Measurements from ENCODE around the gene PAFAH1B2. TPM values are rescaled to one million over a fixed set of nuclear protein-coding genes. Genes with fewer than 3 reads are reported as not detected.

PAFAH1B2 gene
- polyA plus RNA-seq, 1 experiment, result 51.2 TPM

DNA sequence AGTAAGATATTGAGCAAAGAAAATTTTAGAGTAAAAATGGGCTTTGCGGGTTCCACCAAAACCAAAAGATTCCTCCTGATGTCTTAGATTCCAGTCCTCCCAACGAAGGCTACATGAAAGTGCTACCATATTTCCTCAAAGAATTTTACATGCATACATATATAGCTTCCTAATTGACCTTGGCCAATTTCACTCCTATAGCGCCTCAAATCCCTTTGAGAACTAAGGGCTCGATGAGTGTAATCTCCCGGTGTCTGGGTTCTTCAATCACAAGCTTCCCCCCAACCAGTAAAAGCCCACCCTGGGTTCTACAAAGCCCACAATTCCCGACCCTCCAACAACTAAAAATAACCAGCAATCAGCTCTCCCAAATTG is 47.1 kb upstream of the PAFAH1B2 start:
- Histone ChIP-seq H3K27me3 (ENCODE audit: control insufficient read depth, insufficient read depth, low read length) (no peaks in the 10 kb centered on the region), H3K4me3 (ENCODE audit: low read depth, low read length) (peak overlapping the region; percentile 82), H3K36me3 (ENCODE audit: control insufficient read depth, insufficient read depth, low read length) (no peaks in the 10 kb centered on the region)
- ChIA-PET POLR2A (no interaction called here), CTCF (interaction anchor here (0.8 to 3.8 kb wide), 6 partner anchors 14 to 305 kb away, joined by 3 to 41 read pairs (median 4); partner anchors contain the start of gene APOA5)
- TF ChIP-seq, protein P1, sequence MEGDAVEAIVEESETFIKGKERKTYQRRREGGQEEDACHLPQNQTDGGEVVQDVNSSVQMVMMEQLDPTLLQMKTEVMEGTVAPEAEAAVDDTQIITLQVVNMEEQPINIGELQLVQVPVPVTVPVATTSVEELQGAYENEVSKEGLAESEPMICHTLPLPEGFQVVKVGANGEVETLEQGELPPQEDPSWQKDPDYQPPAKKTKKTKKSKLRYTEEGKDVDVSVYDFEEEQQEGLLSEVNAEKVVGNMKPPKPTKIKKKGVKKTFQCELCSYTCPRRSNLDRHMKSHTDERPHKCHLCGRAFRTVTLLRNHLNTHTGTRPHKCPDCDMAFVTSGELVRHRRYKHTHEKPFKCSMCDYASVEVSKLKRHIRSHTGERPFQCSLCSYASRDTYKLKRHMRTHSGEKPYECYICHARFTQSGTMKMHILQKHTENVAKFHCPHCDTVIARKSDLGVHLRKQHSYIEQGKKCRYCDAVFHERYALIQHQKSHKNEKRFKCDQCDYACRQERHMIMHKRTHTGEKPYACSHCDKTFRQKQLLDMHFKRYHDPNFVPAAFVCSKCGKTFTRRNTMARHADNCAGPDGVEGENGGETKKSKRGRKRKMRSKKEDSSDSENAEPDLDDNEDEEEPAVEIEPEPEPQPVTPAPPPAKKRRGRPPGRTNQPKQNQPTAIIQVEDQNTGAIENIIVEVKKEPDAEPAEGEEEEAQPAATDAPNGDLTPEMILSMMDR (IDR thresholded peaks at IDR 0.05; ENCODE audit: insufficient read depth, low read depth, low read length), result no peak
- no peak for DNase-seq (ENCODE audit: low read depth)

DNA sequence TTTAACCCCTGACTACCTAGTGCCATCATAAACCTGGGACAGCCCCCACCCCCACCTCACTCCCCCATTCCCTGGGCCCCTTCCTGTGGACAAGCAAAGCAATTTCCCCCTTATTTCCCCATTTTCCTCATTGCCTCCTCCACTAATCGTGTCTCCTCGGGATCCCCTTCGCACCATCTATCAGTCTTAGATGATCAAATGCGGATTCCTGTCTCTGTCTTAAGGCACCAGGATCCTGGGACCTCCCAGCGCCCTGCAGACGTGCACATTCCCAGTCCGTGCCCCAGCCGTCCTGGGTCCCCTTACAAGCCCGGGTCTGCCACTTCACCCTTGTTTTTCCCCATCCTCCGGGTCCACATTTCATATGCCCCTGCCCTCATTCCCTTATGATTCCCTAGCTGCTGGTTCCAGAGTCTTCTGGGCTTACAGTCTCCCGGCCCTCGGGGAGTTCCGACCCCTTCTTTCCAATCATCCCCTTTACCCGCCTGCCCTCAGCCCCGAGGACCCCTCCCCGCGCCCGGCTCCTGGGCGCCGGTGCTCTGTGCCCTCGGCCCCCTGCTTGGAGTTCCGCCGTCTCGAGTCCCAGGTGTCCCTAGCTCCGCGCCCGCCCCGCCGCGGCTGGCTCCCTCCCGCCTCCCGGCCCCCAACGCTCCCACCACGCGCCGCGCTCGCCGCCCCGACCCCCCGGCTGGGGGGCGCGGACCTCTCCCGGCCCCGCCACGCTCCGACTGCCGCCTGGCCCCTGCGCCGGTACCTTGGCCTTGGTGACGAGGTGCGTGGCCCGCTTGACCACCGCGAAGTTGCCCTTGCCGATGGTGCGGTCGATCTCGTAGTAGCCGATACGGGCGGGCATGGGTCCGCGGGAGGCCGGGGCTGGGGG is 46.5 kb upstream of the PAFAH1B2 start:
- POLR2A ChIA-PET, result interaction anchor here (0.6 to 0.7 kb wide), 2 partner anchors 80 to 322 kb away, joined by 3 to 6 read pairs; no protein-coding TSS in a partner anchor
- TF ChIP-seq, protein P1 (IDR thresholded peaks at IDR 0.05; ENCODE audit: insufficient read depth, low read depth, low read length), result no peak
- Histone ChIP-seq H3K4me3 (ENCODE audit: low read depth, low read length) (peak overlapping the region; percentile 82), H3K36me3 (ENCODE audit: control insufficient read depth, insufficient read depth, low read length) (no peaks in the 10 kb centered on the region), H3K27me3 (ENCODE audit: control insufficient read depth, insufficient read depth, low read length) (no peaks in the 10 kb centered on the region)
- CTCF ChIA-PET, result interaction anchor here (0.6 to 3.8 kb wide), 14 partner anchors 15 to 306 kb away, joined by 3 to 41 read pairs (median 3); partner anchors contain the start of gene APOA5
- no peak for DNase-seq (ENCODE audit: low read depth)

DNA sequence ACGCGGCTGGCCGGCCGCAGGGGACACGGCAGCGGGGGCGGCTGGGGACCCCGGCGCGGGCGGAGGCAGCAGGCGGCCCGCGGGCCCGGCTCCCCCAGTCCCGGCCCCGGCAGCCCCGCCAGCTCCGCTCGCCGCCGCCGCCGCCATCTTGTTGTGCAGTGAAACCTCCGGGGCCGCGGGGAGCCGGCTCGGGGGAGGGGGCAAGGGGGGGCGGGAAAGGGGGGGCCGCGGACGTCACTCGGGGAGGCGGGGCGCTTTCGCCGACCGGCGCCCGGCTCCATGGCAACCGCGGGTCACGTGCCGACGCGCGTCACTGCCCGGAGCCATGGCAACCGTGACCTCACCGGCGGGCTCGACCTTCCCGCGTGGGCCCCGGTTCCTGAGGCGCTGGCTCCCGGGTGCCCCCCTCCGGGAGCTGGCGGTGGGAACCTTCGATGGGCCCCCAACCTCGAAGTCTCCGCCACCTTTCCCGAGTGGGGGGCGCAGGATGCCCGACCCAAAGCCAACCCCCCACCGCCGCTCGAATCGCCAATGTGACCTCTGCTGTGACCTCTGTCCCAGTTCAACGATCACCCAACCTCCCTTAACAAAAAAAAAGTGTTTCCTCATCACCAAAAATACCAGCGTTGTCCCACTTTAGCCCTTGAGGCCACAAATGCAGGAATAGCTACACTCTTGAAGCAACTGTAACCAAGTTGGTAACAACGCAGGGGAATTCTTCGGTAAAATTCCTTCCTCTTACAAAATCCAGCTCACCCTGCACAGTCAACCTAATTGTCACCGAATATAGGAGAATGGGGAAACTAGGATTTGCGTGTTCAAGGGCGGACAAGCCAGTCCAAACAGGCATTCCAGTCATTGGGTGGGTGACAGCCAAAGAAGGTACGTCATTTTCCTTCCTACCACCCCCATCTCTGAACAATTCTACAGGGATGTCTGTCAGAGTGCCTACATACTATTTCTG is 45.5 kb upstream of the PAFAH1B2 start, which contains the start of gene SIK3:
Gene SIK3, minus strand, starts transcription at position 160 of the 964 bp plus-strand sequence. Its CDS starts 13 bp downstream, at position 147.
- Histone ChIP-seq H3K4me3 (ENCODE audit: low read depth, low read length) (peak within 1 kb of the TSS; percentile 82), H3K27me3 (ENCODE audit: control insufficient read depth, insufficient read depth, low read length) (no peaks in the 10 kb centered on the region), H3K36me3 (ENCODE audit: control insufficient read depth, insufficient read depth, low read length) (no peaks in the 10 kb centered on the region)
- DNase-seq (ENCODE audit: low read depth), result peak; percentile 45
- ChIA-PET POLR2A (interaction anchor here (0.6 to 0.7 kb wide), 2 partner anchors 81 to 323 kb away, joined by 3 to 6 read pairs; no protein-coding TSS in a partner anchor), CTCF (interaction anchor here (0.5 to 3.8 kb wide), 23 partner anchors 24 to 315 kb away, joined by 3 to 41 read pairs (median 3); partner anchors contain the start of gene APOA5)
- TF ChIP-seq, protein P1 (IDR thresholded peaks at IDR 0.05; ENCODE audit: insufficient read depth, low read depth, low read length), result peak; percentile 48

DNA sequence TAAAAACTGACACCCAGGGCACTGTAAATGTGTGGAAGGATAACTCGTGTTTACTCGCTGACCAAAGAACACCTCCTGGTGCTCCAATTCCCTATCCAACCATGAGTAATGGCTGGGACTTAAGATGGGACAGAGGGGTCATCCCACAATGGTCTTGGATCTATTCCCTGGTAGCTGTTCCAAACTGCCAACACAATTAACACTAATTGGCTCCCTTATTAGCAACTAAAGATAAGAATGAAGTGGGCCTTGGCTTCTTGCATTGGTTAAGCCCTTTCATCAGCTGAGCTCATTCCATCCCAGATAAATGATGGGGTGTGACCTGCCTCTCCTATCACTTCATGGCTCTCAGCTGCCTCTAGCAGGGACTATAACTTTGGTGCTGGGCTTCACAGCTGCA is 44.4 kb upstream of the PAFAH1B2 start:
- POLR2A ChIA-PET, result no interaction called here

More for the DNA sequence above, 44.4 kb upstream of the PAFAH1B2 start:
- Histone ChIP-seq H3K4me3 (ENCODE audit: low read depth, low read length) (no peak overlapping the region), H3K36me3 (ENCODE audit: control insufficient read depth, insufficient read depth, low read length) (no peaks in the 10 kb centered on the region), H3K27me3 (ENCODE audit: control insufficient read depth, insufficient read depth, low read length) (no peaks in the 10 kb centered on the region)
- TF ChIP-seq, protein P1 (IDR thresholded peaks at IDR 0.05; ENCODE audit: insufficient read depth, low read depth, low read length), result no peak
- no peak for DNase-seq (ENCODE audit: low read depth)
- CTCF ChIA-PET, result interaction anchor here (1.1 to 3.8 kb wide), 5 partner anchors 56 to 308 kb away, joined by 3 to 41 read pairs (median 9); partner anchors contain the start of gene APOA5
